IPS-11a (cell line): Measurements from ENCODE around the gene TRMT6.

Source experiments
- H3K4me3 ChIP-seq: one replicate; pipeline ENCODE4 v1.5.1; 2013; ENCODE audit warnings: low read depth, low read length, control low read depth

The TRMT6 gene

DNA sequence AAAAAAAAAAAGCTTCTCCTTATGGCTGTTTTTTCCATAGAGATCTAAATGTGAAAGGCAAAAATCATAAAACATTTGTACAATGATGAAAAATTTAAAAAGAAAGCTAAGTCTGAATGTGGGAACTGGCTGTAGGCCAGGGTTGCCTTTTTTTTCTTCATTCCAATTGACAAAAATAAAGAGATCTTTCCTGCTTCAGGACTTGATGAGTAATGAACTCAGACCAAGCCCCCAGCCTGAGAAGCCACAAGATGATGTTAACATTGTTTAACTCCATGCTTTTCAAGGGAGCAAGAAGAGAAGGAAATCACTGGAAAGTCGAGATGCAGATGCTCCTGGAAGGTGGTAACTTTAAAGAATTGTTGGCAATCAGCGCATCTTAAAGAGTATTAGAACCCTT lies 41.4 kb downstream of the TRMT6 start:
- no peak overlapping the region for H3K4me3 ChIP-seq

DNA sequence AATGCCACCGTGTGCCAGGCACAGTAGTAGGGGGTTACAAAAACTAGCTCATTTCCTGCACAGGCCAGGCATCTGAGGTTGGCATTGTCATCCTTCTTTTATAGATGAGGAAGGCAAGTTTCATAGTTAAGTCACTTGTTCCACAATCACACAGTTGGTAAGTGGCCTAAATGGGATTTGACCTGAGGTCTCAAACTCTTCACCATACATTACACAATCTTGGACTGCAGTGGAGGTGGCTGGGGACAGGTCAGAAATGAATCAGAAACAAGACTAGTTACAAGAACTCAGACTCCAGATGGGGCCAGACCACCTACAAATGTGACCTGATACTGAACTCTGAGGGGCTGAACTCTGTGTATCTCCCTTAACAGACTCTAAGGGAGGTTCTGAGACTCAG lies 49.4 kb downstream of the TRMT6 start:
- no peak overlapping the region for H3K4me3 ChIP-seq

DNA sequence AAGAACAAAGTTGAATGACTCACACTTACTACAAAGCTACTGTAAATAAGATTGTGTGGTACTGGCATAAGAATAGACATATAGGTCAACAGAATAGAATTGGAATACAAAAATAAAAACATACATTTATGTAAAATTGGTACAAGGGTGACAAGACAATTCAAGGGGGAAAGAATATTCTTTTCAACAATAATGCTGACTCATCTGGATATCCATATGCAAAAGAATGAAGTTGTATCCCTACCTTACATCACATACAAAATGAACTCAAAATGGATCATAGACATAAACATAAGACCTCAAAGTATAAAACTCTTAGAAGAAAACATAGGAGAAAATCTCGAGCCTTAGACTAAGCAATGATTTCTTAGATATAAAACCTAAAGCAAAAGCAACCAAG lies 50.9 kb downstream of the TRMT6 start:
- H3K4me3 ChIP-seq = no peak overlapping the region

DNA sequence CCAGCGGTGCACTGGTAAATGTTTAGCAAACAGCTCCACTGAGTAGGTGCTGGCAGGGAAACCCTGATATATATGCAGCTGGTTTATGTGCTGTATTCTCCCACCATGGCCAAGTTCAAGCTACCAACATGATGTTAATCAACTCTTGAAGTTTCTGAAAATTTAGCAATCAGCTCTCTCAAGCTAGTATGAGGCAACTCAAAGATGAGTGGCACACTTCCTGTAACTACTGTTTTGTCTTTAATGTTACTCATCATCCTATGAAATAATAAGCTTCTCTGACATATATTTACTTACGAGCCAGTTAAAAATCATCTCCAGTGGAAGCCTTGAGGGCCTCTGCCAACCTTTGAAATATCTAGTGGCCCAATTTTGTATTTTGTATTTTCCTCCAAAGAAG lies 54.7 kb downstream of the TRMT6 start:
- H3K4me3 ChIP-seq = no peak overlapping the region

DNA sequence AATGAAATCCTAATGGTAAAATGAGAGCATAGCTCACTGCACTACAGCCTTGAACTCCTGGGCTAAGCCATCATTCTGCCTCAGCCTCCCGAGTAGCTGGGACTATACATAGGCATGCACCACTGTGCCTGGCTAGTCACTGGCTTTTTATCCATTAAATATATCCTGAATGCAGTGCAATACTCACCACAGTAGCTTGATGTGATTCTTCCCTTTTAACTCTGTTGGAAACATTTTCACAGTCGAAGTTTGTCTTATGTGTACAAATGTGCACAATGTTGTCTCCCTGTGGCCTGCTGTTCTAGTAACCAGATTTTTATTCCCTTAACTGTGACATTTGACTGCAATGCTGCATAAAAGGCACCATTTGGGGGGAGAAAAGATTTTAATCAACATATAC lies 56.7 kb downstream of the TRMT6 start:
- no peak overlapping the region for H3K4me3 ChIP-seq

DNA sequence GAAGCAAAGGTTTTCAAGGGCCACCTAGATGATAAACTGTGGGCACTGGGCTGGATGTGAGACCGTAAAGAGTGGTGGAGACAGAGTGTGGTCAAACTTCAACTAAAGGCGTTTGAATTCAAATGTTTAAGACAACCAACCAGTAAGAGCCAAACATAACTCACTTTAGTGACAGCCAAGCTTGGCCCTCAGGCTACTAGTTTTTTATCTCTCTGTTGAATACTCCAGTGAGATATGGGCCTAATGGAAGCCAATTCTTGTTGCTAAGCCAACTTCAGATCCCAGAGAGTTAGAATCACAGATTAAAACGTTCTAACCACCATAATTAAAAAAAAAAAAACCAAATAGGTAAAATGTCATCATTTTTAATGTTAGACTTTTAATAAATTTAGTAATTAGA lies 57.3 kb downstream of the TRMT6 start:
- H3K4me3 ChIP-seq = no peak overlapping the region

DNA sequence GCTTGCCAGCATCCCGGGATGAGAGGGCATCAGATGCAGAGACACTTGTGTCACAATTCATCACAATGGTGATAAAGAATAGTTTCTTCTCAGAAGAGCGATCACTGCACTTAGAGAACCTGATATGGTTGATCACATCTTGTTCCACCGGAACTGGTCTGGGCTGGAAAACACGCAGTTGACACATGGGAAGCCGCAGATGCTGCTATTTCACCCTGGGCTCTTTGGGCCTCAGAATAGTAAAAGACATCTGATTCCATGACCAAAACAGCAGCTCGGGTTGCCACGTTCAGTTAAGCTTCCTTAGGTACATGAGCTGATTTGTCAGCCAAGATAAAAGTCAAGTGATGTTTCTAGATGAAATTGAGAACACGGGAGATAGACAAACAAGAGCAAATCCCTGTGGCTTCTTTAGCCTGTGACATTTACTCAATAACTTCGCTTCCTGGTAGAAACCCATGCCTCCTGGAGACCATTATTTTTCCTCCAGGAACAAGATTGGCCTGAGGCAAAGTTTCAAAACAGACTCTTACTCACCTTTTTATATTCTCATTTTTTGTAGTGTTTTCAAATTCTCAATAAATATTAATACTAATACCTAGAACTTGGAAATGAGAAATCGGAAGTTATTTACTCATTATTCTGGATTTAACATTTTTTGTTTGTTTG lies 59.4 kb downstream of the TRMT6 start:
- no peak overlapping the region for H3K4me3 ChIP-seq

DNA sequence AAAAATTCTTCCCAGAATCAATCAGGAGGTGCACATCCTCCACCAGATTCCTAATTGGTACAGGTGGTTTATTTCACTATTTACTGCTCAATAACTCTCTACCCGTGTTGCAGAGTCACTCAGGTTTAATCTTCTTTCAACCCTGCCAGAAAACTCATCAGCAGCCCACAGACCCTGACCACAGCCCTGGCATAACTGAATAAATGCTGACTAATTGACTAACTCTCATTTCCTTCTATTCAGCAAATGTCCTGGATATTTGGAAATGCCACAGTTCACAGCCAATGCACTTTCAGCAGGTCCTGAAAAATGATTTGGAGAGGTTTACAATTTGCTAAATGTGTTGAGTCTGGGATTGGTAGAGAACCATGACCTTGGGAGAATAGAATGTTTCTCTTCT lies 62.3 kb downstream of the TRMT6 start:
- H3K4me3 ChIP-seq = no peak overlapping the region

DNA sequence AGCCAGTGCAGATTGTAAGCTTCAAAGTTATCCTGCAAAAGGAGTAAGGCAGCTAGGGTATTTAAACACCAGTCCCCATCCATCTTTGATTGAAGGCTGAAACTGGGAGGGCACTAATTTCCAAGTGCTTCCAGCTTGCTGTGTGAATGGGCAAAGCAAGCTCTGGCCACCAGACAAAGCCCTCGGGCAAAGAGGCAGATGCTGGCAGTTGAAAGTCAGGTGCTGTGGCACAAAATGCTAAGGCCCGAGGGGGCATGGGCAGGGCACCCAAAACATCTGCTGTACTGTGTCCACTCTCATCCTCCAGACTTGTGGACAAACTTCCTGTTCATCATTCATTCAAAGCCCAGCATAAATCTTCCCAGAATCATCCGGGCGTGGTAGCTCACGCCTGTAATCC lies 62.9 kb downstream of the TRMT6 start:
- no peak overlapping the region for H3K4me3 ChIP-seq
